Measurements from ENCODE around the gene SPSB3. TPM values are rescaled to one million over a fixed set of nuclear protein-coding genes. Genes with fewer than 3 reads are reported as not detected.

The SPSB3 gene
- total RNA-seq, 2 donors from 2014 or later = 28.0 to 28.1 TPM

DNA sequence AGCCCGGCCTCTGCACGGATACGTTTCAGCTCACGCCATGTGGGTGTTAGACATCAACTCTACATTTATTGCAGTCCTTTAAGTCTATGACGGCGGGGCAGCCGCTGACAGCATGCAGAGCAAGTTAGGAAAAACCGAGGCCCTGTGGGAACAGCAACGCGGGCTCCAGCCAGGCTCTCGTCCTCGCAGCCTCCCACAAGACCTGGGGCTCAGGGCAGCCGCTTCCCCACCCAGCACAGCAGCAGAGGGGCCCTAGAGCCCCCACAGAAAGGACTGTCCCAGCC is 5.8 kb downstream of the SPSB3 start:
- WGBS, 2 experiments (ENCODE audit: insufficient coverage in 1 of 2, insufficient read length in 1 of 2) = 95 to 96% methylated on average over 12 to 13 of the region's 13 CpGs
- Mint-ChIP-seq H3K9me3 (no peaks in the 10 kb centered on the region), H3K4me1 (peaks cover 8% of the 10 kb centered on the region), H3K36me3 (ENCODE audit: low read depth) (peaks cover 12% of the 10 kb centered on the region), H3K27me3 (ENCODE audit: insufficient read depth) (no peaks in the 10 kb centered on the region), H3K27ac (no peak overlapping the region), H3K4me3 (no peak overlapping the region)
- Histone ChIP-seq H3K9me3 (ENCODE audit: control insufficient read depth, low read length) (no peaks in the 10 kb centered on the region), H3K4me1 (ENCODE audit: control insufficient read depth, insufficient read depth, low read length) (peaks cover 8% of the 10 kb centered on the region), H3K27me3 (ENCODE audit: control insufficient read depth, insufficient read depth, low read length, poor library complexity, severe bottlenecking) (no peaks in the 10 kb centered on the region), H3K27ac (ENCODE audit: low read depth, low read length) (no peak overlapping the region), H3K9ac (ENCODE audit: extremely low read depth, low read length, poor library complexity, severe bottlenecking) (no peak overlapping the region), H3K36me3 (ENCODE audit: control insufficient read depth, insufficient read depth, low read length) (peaks cover 19% of the 10 kb centered on the region), H3K4me3 (ENCODE audit: low read length) (no peak overlapping the region)
- TF ChIP-seq, protein P1, sequence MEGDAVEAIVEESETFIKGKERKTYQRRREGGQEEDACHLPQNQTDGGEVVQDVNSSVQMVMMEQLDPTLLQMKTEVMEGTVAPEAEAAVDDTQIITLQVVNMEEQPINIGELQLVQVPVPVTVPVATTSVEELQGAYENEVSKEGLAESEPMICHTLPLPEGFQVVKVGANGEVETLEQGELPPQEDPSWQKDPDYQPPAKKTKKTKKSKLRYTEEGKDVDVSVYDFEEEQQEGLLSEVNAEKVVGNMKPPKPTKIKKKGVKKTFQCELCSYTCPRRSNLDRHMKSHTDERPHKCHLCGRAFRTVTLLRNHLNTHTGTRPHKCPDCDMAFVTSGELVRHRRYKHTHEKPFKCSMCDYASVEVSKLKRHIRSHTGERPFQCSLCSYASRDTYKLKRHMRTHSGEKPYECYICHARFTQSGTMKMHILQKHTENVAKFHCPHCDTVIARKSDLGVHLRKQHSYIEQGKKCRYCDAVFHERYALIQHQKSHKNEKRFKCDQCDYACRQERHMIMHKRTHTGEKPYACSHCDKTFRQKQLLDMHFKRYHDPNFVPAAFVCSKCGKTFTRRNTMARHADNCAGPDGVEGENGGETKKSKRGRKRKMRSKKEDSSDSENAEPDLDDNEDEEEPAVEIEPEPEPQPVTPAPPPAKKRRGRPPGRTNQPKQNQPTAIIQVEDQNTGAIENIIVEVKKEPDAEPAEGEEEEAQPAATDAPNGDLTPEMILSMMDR (conservative IDR thresholded peaks at IDR 0.05) = no peak
- no peak for DNase-seq

DNA sequence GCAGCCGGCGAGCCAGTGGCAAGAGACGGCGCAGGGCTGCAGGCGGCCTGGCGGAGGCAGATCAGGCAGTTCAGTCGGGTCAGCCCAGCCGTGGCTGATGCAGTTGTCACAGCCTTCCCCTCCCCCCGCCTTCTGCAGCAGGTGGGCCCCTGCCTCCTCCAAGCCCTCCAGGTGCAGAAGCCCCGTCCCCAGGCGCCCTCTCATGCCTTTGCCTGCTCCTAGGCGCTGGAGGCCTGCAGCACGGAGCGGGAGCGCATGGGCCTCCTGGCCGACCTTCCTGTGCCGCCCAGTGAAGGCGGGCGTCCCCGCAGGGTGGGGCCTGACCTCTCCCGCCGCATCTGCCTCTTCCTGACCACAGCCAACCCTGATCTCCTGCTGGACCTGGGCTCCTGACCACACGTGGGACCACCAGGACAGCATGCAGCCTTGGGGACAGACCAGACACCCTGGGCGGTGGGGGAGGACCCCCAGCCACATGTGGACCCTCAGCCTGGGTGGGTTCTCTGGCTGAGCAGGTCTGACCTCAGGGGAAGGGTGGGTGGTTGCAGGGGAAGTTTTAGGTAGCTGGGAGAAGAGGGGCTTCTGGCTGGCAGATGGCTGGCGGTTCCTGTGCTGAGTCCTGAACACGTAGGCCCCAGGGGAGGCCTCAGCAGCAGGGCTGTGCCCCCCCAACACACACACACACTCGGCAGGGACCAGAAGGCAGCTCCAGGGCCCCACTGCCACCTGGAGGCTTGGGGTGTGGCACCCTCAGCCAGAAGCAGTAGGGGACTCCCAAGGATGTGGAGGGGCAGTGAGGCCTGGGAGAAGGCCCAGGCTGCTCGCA is 6.3 kb downstream of the SPSB3 start:
- H3K27ac ChIP-seq (ENCODE audit: low read depth, low read length) = no peak overlapping the region
- no peak for DNase-seq
- TF ChIP-seq, protein P1 (conservative IDR thresholded peaks at IDR 0.05) = no peak
- H3K4me1 ChIP-seq (ENCODE audit: control insufficient read depth, insufficient read depth, low read length) = peaks cover 4% of the 10 kb centered on the region
- H3K9me3 Mint-ChIP-seq = no peaks in the 10 kb centered on the region
- peaks cover 18% of the 10 kb centered on the region for H3K36me3 ChIP-seq (ENCODE audit: control insufficient read depth, insufficient read depth, low read length)
- no peak overlapping the region for H3K9ac ChIP-seq (ENCODE audit: extremely low read depth, low read length, poor library complexity, severe bottlenecking)
- no peaks in the 10 kb centered on the region for H3K27me3 ChIP-seq (ENCODE audit: control insufficient read depth, insufficient read depth, low read length, poor library complexity, severe bottlenecking)
- H3K4me1 Mint-ChIP-seq = peaks cover 3% of the 10 kb centered on the region
- H3K4me3 Mint-ChIP-seq = no peak overlapping the region
- H3K27ac Mint-ChIP-seq = no peak overlapping the region
- no peaks in the 10 kb centered on the region for H3K9me3 ChIP-seq (ENCODE audit: control insufficient read depth, low read length)
- no peaks in the 10 kb centered on the region for H3K27me3 Mint-ChIP-seq (ENCODE audit: insufficient read depth)
- 94 to 96% methylated on average over 7 to 26 of the region's 28 CpGs for whole genome bisulfite sequencing, 2 experiments (ENCODE audit: insufficient coverage in 1 of 2, insufficient read length in 1 of 2)
- H3K36me3 Mint-ChIP-seq (ENCODE audit: low read depth) = peaks cover 12% of the 10 kb centered on the region
- H3K4me3 ChIP-seq (ENCODE audit: low read length) = no peak overlapping the region

DNA sequence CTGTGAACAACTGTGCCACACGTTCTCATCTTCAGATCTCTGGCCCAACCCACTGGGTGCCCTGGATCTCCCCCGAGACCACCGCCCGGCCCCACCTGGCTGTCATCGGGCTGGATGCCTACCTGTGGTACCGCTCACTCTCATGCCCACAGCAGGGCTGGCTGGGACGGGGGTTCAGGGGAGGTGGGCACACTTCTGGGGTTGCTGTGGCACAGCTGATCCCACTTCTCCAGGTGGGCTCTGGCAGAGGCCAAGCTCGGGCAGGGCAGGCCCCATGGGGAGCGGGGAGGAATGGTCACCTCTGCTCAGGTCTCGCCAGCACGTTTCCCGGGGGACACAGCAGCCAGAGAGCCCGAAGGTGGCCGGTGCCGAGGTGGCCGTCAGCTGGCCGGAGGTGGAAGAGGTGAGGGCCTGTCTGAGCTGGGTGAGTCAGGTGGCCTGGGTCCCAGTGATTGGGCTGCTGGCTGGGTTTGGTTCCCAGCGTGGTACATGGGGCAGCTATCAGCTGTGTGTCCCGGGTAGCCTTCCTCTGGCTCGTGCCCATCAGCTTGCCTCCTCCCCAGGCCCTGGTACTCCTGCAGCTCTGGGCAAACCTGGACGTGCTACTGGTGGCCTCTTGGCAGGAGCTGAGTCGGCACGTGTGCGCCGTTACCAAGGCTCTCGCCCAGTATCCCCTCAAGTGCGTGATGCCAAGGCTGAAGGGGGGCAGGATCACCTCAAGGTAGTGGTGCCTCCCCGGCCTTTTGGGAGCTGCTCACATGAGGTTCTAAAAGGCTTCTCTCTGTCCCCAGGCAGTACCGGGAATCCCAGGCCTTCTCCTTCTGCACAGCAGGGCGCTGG is 7.1 kb downstream of the SPSB3 start:
- TF ChIP-seq, protein P1 (conservative IDR thresholded peaks at IDR 0.05) = no peak
- no peak overlapping the region for H3K27ac ChIP-seq (ENCODE audit: low read depth, low read length)
- no peaks in the 10 kb centered on the region for H3K9me3 ChIP-seq (ENCODE audit: control insufficient read depth, low read length)
- peak overlapping the region; percentile 90 for H3K4me3 ChIP-seq (ENCODE audit: low read length)
- no peaks in the 10 kb centered on the region for H3K4me1 ChIP-seq (ENCODE audit: control insufficient read depth, insufficient read depth, low read length)
- no peak for DNase-seq
- Mint-ChIP-seq H3K4me3 (no peak overlapping the region), H3K27ac (no peak overlapping the region), H3K36me3 (ENCODE audit: low read depth) (peaks cover 10% of the 10 kb centered on the region), H3K27me3 (ENCODE audit: insufficient read depth) (no peaks in the 10 kb centered on the region), H3K9me3 (no peaks in the 10 kb centered on the region), H3K4me1 (peaks cover 3% of the 10 kb centered on the region)
- peaks cover 13% of the 10 kb centered on the region for H3K36me3 ChIP-seq (ENCODE audit: control insufficient read depth, insufficient read depth, low read length)
- no peaks in the 10 kb centered on the region for H3K27me3 ChIP-seq (ENCODE audit: control insufficient read depth, insufficient read depth, low read length, poor library complexity, severe bottlenecking)
- no peak overlapping the region for H3K9ac ChIP-seq (ENCODE audit: extremely low read depth, low read length, poor library complexity, severe bottlenecking)
- 92 to 98% methylated on average over 22 to 30 of the region's 30 CpGs for WGBS, 2 experiments (ENCODE audit: insufficient coverage in 1 of 2, insufficient read length in 1 of 2)

Data from endodermal cell (in vitro differentiated cells).